GM12874 (cell line): ENCODE data around the gene CEP152.

Experiments
- CTCF ChIP-seq: IDR thresholded peaks from 2 replicates; pipeline ENCODE4 v1.5.1; 2011; ENCODE audit warnings: low read depth, mild to moderate bottlenecking, control low read depth, low read length, moderate library complexity; ENCODE audit not compliant: insufficient read depth

The CEP152 gene

GRCh38 chr15:48765022-48765421, 45.8 kb downstream of the CEP152 start:
- no peak for TF ChIP-seq CTCF

- TF ChIP-seq CTCF, result no peak
These were observed 49.3 kb downstream of the CEP152 start for GRCh38 chr15:48761393-48762158.

DNA sequence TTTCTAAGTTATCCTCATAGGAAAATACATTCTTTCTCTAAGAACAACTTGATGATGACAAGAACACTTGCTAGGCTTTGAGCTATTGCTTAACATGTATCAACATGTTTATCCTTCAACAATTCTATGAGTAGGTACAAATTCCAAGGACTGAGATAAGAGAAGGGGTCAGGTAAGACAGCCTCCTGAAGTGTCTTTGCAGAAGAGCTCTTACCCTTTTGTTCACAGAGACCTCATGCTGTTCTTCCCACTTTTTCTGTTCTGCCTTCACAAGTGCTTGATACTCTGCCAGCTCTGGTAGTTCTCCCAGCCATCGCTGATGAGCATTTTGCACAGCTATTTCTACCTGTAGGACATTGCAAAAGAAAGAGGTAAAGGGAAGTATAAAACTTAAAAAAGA, 50.9 kb downstream of the CEP152 start:
- TF ChIP-seq CTCF, result no peak

DNA sequence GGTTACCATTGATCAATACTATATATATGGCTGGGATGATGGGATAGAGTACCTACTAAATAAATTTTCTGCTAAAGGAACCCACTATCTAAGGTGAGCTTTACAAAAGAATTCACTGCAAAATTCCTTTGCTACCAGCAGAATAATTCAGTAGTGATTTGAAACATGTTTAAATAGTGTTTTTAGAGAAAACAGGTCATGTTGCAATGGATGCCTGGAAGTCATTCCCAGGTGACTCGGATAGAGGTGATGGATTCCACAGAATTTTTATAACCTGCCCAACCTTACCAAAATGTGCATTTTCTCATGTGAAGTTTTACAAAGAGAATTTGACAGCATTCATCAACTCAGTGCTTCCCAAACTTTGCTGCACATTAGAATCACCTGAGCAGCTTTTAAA, 53.2 kb downstream of the CEP152 start:
- TF ChIP-seq CTCF, result no peak

- no peak for TF ChIP-seq CTCF
These were observed 56.9 kb downstream of the CEP152 start for GRCh38 chr15:48754011-48754410.

DNA sequence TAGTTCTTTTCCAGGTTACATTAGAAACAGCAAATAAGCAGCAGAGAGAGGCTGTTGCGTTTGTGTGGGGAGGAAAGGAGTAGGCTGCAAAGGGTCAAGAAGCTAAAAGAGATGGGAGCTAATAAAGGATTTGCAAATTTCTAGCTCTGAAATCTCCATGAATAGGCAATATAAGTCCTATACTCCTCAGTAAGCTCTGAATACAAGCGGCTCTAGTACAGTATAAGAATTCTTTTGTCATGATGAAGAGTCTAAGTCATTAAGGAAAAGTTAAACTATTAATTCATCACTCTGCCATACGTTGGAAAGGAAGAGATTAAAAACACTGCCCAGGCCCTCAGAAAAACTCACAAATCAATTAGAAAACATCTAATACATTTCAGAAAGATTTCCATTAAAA, 59.3 kb downstream of the CEP152 start:
- no peak for TF ChIP-seq CTCF

DNA sequence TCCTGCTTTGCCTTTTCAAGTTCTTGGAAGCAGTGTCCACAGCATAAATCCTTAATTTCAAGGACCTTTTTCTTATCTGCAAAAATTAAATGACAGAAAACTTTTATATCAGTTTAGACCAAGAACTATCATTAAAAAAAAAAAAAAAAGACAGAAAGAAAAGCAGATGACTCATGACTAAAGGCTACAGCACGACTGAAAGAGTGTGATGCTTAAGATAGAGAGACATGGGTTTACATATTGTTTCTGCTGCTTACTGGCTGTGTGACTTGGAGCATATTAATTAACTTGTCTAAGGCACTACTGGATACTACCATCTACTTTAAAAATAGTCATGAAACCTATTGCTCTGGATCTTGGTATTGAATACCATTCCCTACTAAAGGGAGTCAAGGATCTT, 62.3 kb downstream of the CEP152 start:
- no peak for TF ChIP-seq CTCF
